NOMO-1 treated with dmso at 0.1 percent for 144 hours (cell line): Measurements from ENCODE around the gene PCNX2.

Experiments
- DNase-seq: peaks from one replicate; lab custom pipeline; 2025; ENCODE audit not compliant: unreplicated experiment; lab: John Stamatoyannopoulos, UW

PCNX2 gene

GRCh38 chr1:232987046-232987773, 308.3 kb downstream of the PCNX2 start:
- DNase-seq: no peak

- DNase-seq: no peak
Measured at GRCh38 chr1:232986527-232986922, 309.0 kb downstream of the PCNX2 start.

GRCh38 chr1:232985882-232986526, 309.5 kb downstream of the PCNX2 start:
- no peak for DNase-seq

GRCh38 chr1:232984577-232985425, 310.7 kb downstream of the PCNX2 start:
- no peak for DNase-seq

GRCh38 chr1:232983817-232984567, 311.5 kb downstream of the PCNX2 start:
- DNase-seq: no peak

- no peak for DNase-seq
Measured at GRCh38 chr1:232983375-232983774, 312.1 kb downstream of the PCNX2 start.

- DNase-seq: no peak
Measured at GRCh38 chr1:232982238-232982944, 313.1 kb downstream of the PCNX2 start.

- DNase-seq: no peak
Measured at GRCh38 chr1:232980986-232981560, 314.5 kb downstream of the PCNX2 start.

GRCh38 chr1:232980355-232980978, 315.1 kb downstream of the PCNX2 start:
- no peak for DNase-seq

- no peak for DNase-seq
Measured at GRCh38 chr1:232979558-232979957, 316.0 kb downstream of the PCNX2 start.

- DNase-seq: no peak
Measured at GRCh38 chr1:232978815-232979214, 316.7 kb downstream of the PCNX2 start.

- DNase-seq: no peak
Measured at GRCh38 chr1:232978091-232978634, 317.4 kb downstream of the PCNX2 start.

- no peak for DNase-seq
Measured at GRCh38 chr1:232974971-232975370, 320.6 kb downstream of the PCNX2 start.

GRCh38 chr1:232973652-232974611, 321.6 kb downstream of the PCNX2 start:
- DNase-seq: no peak

GRCh38 chr1:232970508-232970907, 325.0 kb downstream of the PCNX2 start:
- DNase-seq: no peak

GRCh38 chr1:232969799-232970198, 325.7 kb downstream of the PCNX2 start:
- no peak for DNase-seq

GRCh38 chr1:232968965-232969364, 326.6 kb downstream of the PCNX2 start:
- peak; percentile 15 for DNase-seq

GRCh38 chr1:232968391-232968790, 327.1 kb downstream of the PCNX2 start:
- DNase-seq: no peak
